COLO668 (cell line): Measurements from ENCODE around the gene TFDP1.

Source experiments
- DNase-seq: peaks from one replicate; lab custom pipeline; 2025; ENCODE audit not compliant: unreplicated experiment; lab: John Stamatoyannopoulos, UW

The TFDP1 gene

GRCh38 chr13:113564331-113565023 lies 20.1 kb upstream of the TFDP1 start:
- no peak for DNase-seq

DNA sequence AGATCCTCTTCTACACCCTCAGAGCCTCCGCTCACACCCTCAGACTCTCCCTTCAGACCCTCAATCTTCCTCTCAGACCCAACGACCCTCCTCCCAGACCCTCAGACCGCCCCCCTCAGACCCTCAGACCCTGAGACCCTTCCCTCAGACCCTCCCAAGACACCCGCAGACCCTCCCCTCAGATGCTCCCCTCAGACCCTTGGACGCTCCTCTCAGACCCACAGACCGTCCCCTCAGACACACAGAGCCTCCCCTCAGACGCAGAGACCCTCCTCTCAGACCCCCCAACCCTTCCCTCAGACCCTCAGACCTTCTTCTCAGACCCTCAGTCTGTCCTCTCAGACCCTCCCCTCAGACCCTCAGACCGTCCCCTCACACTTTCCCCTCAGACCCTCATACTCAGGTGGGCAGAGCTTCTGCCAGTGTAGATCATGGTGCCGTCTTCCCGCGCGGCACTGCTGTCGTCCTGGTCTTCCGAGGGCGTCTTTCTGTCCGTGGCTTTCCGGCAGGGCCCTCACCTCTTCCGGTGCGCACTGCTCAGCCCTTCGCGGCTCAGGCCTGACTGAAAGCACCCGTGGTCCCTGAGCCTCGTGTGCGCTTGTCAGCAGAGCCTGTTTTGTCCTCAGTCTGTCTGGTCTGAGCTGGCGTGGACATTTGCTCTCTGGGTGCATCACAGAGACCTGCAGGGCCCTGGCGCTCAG lies 18.9 kb upstream of the TFDP1 start:
- DNase-seq = no peak

DNA sequence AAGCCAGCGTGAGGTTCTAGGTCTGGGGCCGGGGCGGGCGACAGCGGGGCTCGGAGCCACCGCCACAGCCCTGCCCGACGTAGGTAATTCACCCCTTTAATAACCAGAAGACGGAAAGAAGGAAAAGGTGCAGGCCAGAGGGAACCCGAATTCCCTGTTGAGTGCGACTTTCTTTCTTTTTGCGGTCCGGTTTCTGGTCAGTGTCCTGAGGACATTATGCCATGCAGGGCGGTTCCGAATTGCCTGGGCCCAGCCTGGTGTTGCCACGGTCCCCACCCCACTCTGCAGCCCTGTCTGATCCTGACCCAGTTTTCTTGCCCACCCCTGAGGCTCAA lies 18.4 kb upstream of the TFDP1 start:
- DNase-seq = no peak

- no peak for DNase-seq
Measured at GRCh38 chr13:113567681-113568080, 16.9 kb upstream of the TFDP1 start.

DNA sequence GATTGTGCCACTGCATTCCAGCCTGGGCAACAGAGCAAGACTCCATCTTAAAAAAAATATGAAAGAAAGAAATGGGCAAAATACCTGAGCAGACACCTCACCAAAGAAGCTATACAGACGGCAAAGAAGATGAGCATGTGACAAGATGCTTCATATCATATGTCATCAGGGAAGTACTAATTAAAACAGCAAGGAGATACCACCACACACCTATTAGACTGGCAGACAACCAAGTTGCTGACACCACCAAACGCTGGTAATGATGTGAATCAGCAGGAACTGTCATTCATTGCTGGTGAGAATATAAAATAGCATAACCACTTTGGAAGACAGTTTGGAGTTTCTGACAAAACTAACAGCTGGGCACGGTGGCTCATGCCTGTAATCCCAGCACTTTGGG lies 11.5 kb upstream of the TFDP1 start:
- no peak for DNase-seq

GRCh38 chr13:113576597-113576996 lies 8.0 kb upstream of the TFDP1 start:
- no peak for DNase-seq

GRCh38 chr13:113577881-113578435 lies 6.6 kb upstream of the TFDP1 start:
- DNase-seq = no peak

DNA sequence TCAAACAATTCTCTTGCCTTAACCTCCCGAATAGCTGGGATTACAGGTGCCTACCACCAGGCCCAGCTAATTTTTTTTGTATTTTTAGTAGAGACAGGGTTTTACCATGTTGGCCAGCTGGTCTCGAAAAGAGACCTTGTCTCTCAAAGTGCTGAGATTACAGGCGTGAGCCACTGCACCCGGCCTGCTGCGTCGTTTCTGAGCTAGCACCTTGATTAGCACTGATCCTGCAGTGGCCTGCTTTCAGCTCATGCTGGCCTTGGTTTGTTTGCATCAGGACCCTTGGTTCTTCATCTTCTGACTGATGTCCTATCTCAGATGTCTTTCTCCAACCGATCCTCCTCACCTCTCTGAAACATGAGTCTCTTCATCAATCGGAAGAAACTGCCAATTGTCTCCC lies 4.9 kb upstream of the TFDP1 start:
- DNase-seq = no peak

DNA sequence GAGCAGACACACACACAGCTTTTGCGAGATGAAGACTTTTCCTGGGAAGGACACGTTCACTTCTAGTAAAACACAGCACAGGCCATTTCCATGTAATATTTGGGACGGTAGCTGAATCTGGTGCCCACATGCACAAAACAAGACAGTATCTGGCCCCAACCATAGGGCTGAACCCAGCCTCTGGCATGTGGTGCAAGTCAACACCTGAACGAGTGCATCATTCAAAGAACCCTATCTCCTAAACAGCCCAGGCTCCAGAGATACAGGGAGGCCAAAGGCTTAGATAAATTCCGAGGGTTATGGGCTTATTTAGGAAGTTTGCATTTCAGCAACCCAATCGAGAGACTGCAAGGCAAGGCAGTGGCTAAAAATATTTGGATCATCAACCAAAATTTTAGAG lies 2.7 kb upstream of the TFDP1 start:
- no peak for DNase-seq

DNA sequence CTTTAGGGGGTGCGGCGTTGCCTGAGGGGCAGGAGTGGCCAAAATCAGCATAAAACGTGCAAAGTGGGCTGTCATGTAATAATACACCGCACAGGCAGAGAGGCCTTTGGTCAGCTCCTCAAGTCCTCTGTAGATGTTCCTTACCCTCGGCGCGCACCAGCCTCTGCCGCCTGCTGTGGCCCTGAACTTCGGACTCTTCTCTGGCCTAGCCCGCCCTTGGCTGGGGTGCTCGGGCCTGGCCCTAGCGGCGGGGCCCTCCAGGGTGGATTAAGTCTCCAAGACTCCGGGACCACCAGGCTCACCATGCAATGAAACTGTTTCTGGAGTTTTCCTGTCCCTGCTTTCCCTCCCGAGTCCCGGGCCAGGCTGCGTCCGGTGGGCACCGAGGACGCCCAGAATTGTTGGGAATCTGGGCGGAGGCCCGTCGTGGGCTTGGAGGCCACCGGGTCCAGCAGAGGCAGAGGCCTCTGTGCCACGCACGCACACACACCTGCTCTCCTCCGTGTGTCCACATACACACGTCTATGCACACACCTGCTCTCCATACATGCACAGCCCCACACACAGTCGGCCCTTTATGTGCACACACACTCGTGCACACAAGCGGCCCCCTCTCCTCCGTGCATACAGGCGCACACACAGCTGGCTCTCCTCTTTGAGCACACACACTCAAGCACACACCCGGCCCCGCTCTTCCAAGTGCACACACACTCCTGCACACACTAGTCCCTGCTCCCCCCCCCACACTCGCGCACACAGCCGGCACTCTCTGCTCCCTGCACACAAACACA lies 1.5 kb upstream of the TFDP1 start:
- DNase-seq = no peak

GRCh38 chr13:113584870-113585671 lies 518 bp downstream of the TFDP1 start:
- DNase-seq = peak; percentile 88

DNA sequence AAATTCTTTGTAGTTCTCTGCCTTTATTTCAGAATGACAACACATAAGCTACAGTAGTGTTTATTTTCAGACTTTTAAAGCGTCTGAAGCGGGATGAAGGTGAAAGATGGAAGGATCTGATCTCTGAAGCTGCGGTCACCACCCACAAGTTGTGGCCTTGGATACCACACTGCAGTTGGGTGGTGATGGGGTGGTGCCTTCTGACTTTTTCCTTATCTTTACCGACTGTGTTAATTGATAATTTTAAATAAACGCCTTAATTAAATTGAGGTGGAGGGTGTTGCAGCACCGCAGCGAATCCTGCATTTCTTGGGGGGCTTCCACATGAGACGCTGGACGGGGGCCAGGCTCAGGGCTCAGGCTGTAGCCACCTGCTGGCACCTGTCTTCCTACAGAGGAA lies 1.3 kb downstream of the TFDP1 start:
- no peak for DNase-seq

GRCh38 chr13:113586661-113587479 lies 2.3 kb downstream of the TFDP1 start:
- DNase-seq = no peak

DNA sequence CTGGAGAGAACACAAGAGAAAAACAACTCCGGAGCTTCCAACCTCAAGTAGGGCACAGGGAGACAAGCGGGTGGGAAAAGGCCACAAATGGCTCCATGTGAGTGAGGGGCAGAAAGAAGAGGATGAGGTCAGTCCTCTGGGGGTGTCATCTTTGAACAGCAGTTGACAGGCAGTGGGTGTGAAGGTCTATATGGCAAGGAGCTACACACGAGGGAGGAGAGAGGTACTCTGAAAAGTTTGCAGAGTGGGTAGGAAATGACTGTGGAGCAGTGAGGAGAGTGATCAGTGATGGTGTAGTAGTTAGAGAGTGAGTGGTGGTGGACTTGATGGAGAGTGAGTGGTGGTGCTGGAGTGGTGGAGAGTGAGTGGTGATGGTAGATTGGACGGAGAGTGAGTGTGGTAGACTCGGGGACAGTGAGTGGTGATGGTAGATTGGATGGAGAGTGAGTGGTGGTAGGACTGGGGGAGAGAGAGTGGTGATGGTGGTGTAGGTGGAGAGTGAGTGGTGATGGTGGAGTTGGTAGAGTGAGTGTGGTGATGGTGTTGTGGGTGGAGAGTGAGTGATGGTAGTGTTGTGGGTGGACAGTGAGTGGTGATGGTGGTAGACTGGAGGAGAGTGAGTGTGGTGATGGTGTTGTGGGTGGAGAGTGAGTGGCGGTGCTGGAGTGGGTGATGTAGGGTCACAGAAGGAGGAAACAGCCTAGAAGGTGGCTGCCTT lies 4.0 kb downstream of the TFDP1 start:
- DNase-seq = no peak

DNA sequence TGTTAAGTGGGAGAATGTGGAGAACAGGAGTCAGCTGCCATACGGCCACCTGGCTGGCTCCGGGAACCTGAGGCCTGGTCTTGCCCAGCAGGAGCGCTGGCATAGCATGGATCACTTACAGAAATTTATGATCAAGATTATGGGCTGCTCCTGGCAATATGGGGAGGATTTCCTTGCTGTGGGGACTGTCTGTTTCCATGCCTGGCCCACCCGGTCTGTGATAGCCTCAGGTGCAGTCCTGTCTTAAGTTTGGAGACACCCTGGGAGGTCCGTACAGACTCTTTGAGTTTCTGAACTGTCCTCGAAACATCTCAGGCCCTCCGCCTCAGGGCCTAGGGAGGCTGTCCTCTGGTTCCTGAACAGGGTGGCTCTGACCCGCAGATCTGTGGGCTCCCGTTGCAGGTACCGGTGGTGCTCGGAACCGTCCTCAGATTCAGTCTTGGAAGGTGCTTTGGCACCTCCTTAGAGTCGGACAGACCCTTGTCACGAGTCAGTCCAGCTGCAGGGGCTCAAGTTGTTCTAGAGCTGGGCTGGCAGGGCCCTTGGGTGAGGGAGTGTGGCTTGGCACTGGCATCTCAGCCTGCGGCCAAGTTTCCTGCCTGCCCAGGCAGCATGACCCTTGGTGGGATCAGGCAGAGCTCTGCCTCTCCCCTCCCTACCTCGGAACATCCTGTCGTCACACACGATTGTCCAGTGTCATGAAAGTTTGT lies 4.9 kb downstream of the TFDP1 start:
- no peak for DNase-seq

DNA sequence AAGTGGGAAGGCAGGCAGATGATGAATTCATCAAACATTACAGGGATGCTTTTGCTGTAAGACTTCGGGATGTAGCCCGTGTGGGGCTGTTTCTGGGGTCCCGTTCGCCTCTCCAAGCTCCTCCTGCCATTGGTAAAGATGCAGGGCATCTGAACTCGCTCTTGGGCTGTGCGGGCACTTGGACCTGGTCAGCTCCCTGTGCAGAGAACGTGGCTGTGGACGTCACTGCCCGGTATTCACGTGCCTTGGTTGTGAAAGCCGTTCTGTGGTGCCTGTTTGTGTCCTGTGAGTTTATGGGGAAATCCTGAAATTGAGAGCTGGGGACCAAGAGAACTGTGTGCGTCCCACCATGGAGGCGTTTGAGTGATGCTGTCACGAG lies 5.4 kb downstream of the TFDP1 start:
- no peak for DNase-seq

DNA sequence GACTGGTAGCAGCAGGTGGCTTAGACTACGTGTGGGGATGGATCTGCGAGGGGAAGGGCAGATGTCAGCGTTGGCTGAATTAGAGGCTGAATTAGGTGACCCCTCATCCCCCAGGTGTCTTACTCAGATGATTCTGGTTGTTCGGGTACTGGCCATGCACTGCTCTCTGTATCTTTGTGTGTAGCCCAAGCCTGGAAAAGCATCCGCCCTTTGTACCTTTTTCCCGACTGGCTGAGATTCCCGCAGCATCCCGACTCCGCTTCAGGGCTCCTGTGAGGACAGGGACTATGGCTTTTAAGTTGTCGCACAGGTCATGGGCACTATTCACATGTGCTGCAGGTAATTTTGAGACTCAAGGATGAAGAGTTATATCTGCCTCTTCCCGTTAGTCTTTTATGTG lies 7.2 kb downstream of the TFDP1 start:
- no peak for DNase-seq

- DNase-seq = no peak
Measured at GRCh38 chr13:113592571-113592970, 8.0 kb downstream of the TFDP1 start.
